NT2/D1 (cell line): ENCODE data around the gene PNMA8A.
"Not testable (repeated sequence)": the region's sequence is repeated elsewhere in the genome, so short reads cannot be mapped to it uniquely, and the experiment has no call there.

Experiments
- YY1 ChIP-seq: IDR thresholded peaks from 2 replicates; pipeline ENCODE4 v1.6.1; 2011; ENCODE audit not compliant: insufficient read length, insufficient read depth
- ZNF274 ChIP-seq: IDR thresholded peaks from 2 replicates; pipeline ENCODE4 v1.6.1; 2011; ENCODE audit warnings: mild to moderate bottlenecking, low read depth, low read length

DNA sequence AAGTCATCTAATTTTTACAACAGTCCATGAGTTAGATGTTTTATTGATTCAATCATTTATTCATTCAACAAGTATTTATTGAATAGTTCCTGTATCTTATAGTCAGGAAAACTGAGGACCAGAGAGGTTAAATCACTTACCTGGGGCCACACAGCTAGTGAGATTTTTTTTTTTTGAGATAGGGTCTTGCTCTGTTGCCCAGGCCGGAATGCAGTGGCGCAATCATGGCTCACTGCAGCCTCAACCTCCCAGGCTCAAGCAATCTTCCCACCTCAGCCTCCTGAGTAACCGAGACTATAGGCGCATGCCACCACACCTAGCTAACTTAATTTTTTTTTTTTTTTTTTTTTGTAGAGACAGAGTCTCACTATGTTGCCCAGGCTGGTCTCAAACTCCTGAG is 35.7 kb downstream of the PNMA8A start:
- not testable (repeated sequence) for TF ChIP-seq YY1, ZNF274
